Motor neuron (in vitro differentiated cells): ENCODE measurements around the gene CCDC27. TPM values are rescaled to one million over a fixed set of nuclear protein-coding genes. Genes with fewer than 3 reads are reported as not detected.
"Not testable (repeated sequence)": the region's sequence is repeated elsewhere in the genome, so short reads cannot be mapped to it uniquely, and the experiment has no call there.

Experiments
- ATAC-seq, 8 experiments: fragments of 200-7000 bp; cut with Tn5 transposase; replicated peaks in 6 of 8; 2 replicates each; pipeline ENCODE4 v1.8.0; 2021; ENCODE audit warnings: mild to moderate bottlenecking in 8 of 8, moderate library complexity in 8 of 8
- H3K27ac ChIP-seq, 2 donors: fragments of 250-450 bp; sonication (Bioruptor Pico); 2 replicates each; pipeline ENCODE4 v1.9.0; 2021; ENCODE audit warnings: antibody characterized with exemption in 2 of 2, mild to moderate bottlenecking in 2 of 2, moderate library complexity in 1 of 2
- H3K4me1 ChIP-seq, 2 donors: fragments of 250-450 bp; sonication (Bioruptor Pico); replicated peaks in 1 of 2; 2 replicates each; pipeline ENCODE4 v1.6.1; 2021; ENCODE audit warnings: antibody characterized with exemption in 2 of 2, mild to moderate bottlenecking in 2 of 2, moderate library complexity in 1 of 2
- H3K4me3 ChIP-seq, 5 donors: fragments of 250-450 bp; sonication (Bioruptor Pico); 2 replicates each; pipeline ENCODE4 v1.9.0; 2021; ENCODE audit warnings: antibody characterized with exemption in 5 of 5, mild to moderate bottlenecking in 5 of 5, moderate library complexity in 4 of 5
- WGBS, 10 experiments: fragments of 450-650 bp; shearing (Covaris generic); methylation state at CpG; one replicate each; pipeline ENCODE4 v1.0.0; 2022; 5-methylcytosine and 5-hydroxymethylcytosine counted together
- in situ Hi-C, 9 experiments: fragments of 400-800 bp; cut with MboI; loops; one replicate each; pipeline ENCODE4 v1.15.0; 2021; ENCODE audit warnings: low sequenced_read_pairs in 9 of 9, low pct_unique_long_range_greater_than_20kb in 2 of 9; ENCODE audit not compliant: unreplicated experiment in 9 of 9
- total RNA-seq, 8 experiments: library from RNA; unstranded; fragments of 300-600 nt; gene quantifications; 2 replicates each; pipeline versions ENCODE4 v1.2.3 to v1.2.4, GENCODE V29; 2022

CCDC27 gene
- total RNA-seq, 8 experiments from 2014 or later = 0.11 to 1.2 (median 0.25) TPM; not detected in 1

- Histone ChIP-seq H3K4me1 (peaks cover 16 to 20% of the 10 kb centered on the region in 2 donors), H3K27ac (no peak overlapping the region), H3K4me3 (no peak overlapping the region)
- peak in 3 of 8 experiments; percentile 2 to 30 (median 25) for ATAC-seq
- in situ Hi-C loops = no loop called here
- whole genome bisulfite sequencing, 10 experiments = 51 to 93% (median 87%) methylated on average over 1 to 25 of the region's 34 CpGs; no CpG with 5 or more reads in 2 of the 10 experiments
Measured at GRCh38 chr1:3789421-3790300, 37.4 kb downstream of the CCDC27 start.

GRCh38 chr1:3790500-3790923 lies 38.3 kb downstream of the CCDC27 start:
- 78 to 84% (median 81%) methylated on average over 1 to 8 of the region's 12 CpGs; no CpG with 5 or more reads in 6 of the 10 experiments for WGBS, 10 experiments
- no peak overlapping the region for H3K4me3 ChIP-seq
- peaks cover 23 to 28% of the 10 kb centered on the region in 2 donors for H3K4me1 ChIP-seq
- peak overlapping the region in 1 of 2 donors; percentile 27 for H3K27ac ChIP-seq
- peak in 5 of 8 experiments; percentile 24 to 63 (median 42) for ATAC-seq
- in situ Hi-C loops = no loop called here

GRCh38 chr1:3790952-3791351 lies 38.7 kb downstream of the CCDC27 start:
- H3K27ac ChIP-seq = no peak overlapping the region
- ATAC-seq = peak in 1 of 8 experiments; percentile 5
- WGBS, 10 experiments = 80 to 100% (median 91%) methylated on average over 2 to 12 of the region's 18 CpGs; no CpG with 5 or more reads in 6 of the 10 experiments
- in situ Hi-C loops = no loop called here
- H3K4me3 ChIP-seq = no peak overlapping the region
- H3K4me1 ChIP-seq = peaks cover 23 to 28% of the 10 kb centered on the region in 2 donors

GRCh38 chr1:3795453-3796214 lies 43.4 kb downstream of the CCDC27 start:
- in situ Hi-C loops = no loop called here
- Histone ChIP-seq H3K27ac (peak overlapping the region; percentile 34 to 80), H3K4me3 (peak overlapping the region; percentile 63 to 92 (median 81)), H3K4me1 (peaks cover 39% of the 10 kb centered on the region in 2 donors)
- peak in 1 of 8 experiments; percentile 25 for ATAC-seq
- 0 to 36% (median 6%) methylated on average over 2 to 25 of the region's 53 CpGs; no CpG with 5 or more reads in 2 of the 10 experiments for WGBS, 10 experiments

GRCh38 chr1:3796215-3797061 lies 44.2 kb downstream of the CCDC27 start, which contains the start of gene LRRC47:
Gene LRRC47 (minus strand): TSS chr1:3796498. CDS start chr1:3796476, 22 bp downstream.
- in situ Hi-C loops = no loop called here
- Histone ChIP-seq H3K4me1 (peaks cover 39 to 46% of the 10 kb centered on the region in 2 donors), H3K27ac (peak within 1 kb of the TSS; percentile 34 to 80), H3K4me3 (peak within 1 kb of the TSS; percentile 63 to 92 (median 81))
- peak; percentile 97 to 99 (median 98) for ATAC-seq
- WGBS, 10 experiments = 0 to 40% (median 6%) methylated on average over 3 to 30 of the region's 60 CpGs; no CpG with 5 or more reads in 2 of the 10 experiments

- in situ Hi-C loops = no loop called here
- 0 to 71% (median 66%) methylated on average over 1 to 4 of the region's 11 CpGs; no CpG with 5 or more reads in 4 of the 10 experiments for WGBS, 10 experiments
- ATAC-seq = peak in 3 of 8 experiments; percentile 13 to 29 (median 28)
Measured at GRCh38 chr1:3799976-3800685, 47.9 kb downstream of the CCDC27 start.

GRCh38 chr1:3800795-3801194 lies 48.5 kb downstream of the CCDC27 start:
- ATAC-seq, H3K4me3 ChIP-seq, H3K27ac ChIP-seq, in situ Hi-C loops: not testable (repeated sequence)
- peaks cover 15 to 21% of the 10 kb centered on the region in 2 donors for H3K4me1 ChIP-seq
- 17 to 100% (median 79%) methylated on average over 1 to 3 of the region's 3 CpGs; no CpG with 5 or more reads in 3 of the 10 experiments for WGBS, 10 experiments

More at GRCh38 chr1:3799976-3800685, 47.9 kb downstream of the CCDC27 start:
- no peak overlapping the region for H3K4me3 ChIP-seq
- peak overlapping the region; percentile 42 to 62 for H3K27ac ChIP-seq
- H3K4me1 ChIP-seq = peaks cover 18 to 24% of the 10 kb centered on the region in 2 donors

- no peak for ATAC-seq
- Histone ChIP-seq H3K27ac (no peak overlapping the region), H3K4me3 (no peak overlapping the region), H3K4me1 (peaks cover 10 to 16% of the 10 kb centered on the region in 2 donors)
- 21 to 80% (median 70%) methylated on average over 1 to 19 of the region's 19 CpGs for WGBS, 10 experiments
- in situ Hi-C loops = no loop called here
Measured at GRCh38 chr1:3803905-3804626, 51.8 kb downstream of the CCDC27 start.

GRCh38 chr1:3804627-3804944 lies 52.3 kb downstream of the CCDC27 start:
- H3K4me3 ChIP-seq, in situ Hi-C loops, H3K27ac ChIP-seq: not testable (repeated sequence)
- H3K4me1 ChIP-seq = peaks cover 9 to 16% of the 10 kb centered on the region in 2 donors
- ATAC-seq = peak in 1 of 8 experiments; percentile 11
- WGBS, 10 experiments = 7 to 93% (median 78%) methylated on average over 2 to 7 of the region's 7 CpGs

GRCh38 chr1:3805038-3805437 lies 52.8 kb downstream of the CCDC27 start:
- H3K4me3 ChIP-seq = no peak overlapping the region
- 17 to 98% (median 88%) methylated on average over 1 to 11 of the region's 11 CpGs; no CpG with 5 or more reads in 1 of the 10 experiments for WGBS, 10 experiments
- in situ Hi-C loops = no loop called here
- no peak for ATAC-seq
- no peak overlapping the region for H3K27ac ChIP-seq
- H3K4me1 ChIP-seq = peaks cover 5 to 11% of the 10 kb centered on the region in 2 donors

- Histone ChIP-seq H3K4me3 (no peak overlapping the region), H3K4me1 (no peaks in the 10 kb centered on the region), H3K27ac (no peak overlapping the region)
- in situ Hi-C loops = no loop called here
- WGBS, 10 experiments = 0 to 100% (median 64%) methylated on average over 1 to 4 of the region's 5 CpGs; no CpG with 5 or more reads in 5 of the 10 experiments
- no peak for ATAC-seq
Measured at GRCh38 chr1:3807769-3808168, 55.5 kb downstream of the CCDC27 start.
